Panc1 (cell line): Measurements from ENCODE around the gene AP1B1.

Source experiments
- CTCF ChIP-seq: fragments of 450-650 bp; IDR thresholded peaks from 2 replicates; pipeline ENCODE4 v1.5.1; 2017; ENCODE audit warnings: mild to moderate bottlenecking
- POLR2AphosphoS5 ChIP-seq: IDR thresholded peaks from 2 replicates; pipeline ENCODE4 v1.6.1; 2012; ENCODE audit warnings: mild to moderate bottlenecking, low read depth, low read length, moderate library complexity
- SIN3A ChIP-seq: IDR thresholded peaks from 2 replicates; pipeline ENCODE4 v1.6.1; 2012; ENCODE audit warnings: low read depth, mild to moderate bottlenecking, low read length, moderate library complexity, borderline replicate concordance; ENCODE audit not compliant: insufficient read depth
- TCF7L2 ChIP-seq: IDR thresholded peaks from 2 replicates; pipeline ENCODE4 v1.6.1; 2011; ENCODE audit warnings: mild to moderate bottlenecking, low read depth, low read length, inconsistent platforms

- TF ChIP-seq POLR2AphosphoS5, result no peak
- TF ChIP-seq CTCF, result no peak
- no peak for TF ChIP-seq TCF7L2
- TF ChIP-seq SIN3A, result no peak
These were observed 46.2 kb downstream of the AP1B1 start for GRCh38 chr22:29342177-29342576.
